HTERT RPE-1 (cell line): ENCODE data around the gene MOV10L1.

Experiments
- in situ Hi-C: fragments of 300-500 bp; cut with MboI; formaldehyde crosslinking; loops from 4 replicates; pipeline ENCODE4 v1.14.3; 2020; ENCODE audit warnings: low sequenced_read_pairs

Gene MOV10L1

GRCh38 chr22:50184902-50185374 lies 95.1 kb downstream of the MOV10L1 start:
- in situ Hi-C loops, result no loop called here

GRCh38 chr22:50185375-50186087 lies 95.7 kb downstream of the MOV10L1 start, which contains the start of gene TRABD:
Gene TRABD, plus strand, starts transcription at chr22:50185913. Its CDS starts 7,148 bp downstream, at chr22:50193061.
- in situ Hi-C loops, result no loop called here

GRCh38 chr22:50186181-50186714 lies 96.4 kb downstream of the MOV10L1 start:
- in situ Hi-C loops, result no loop called here

- in situ Hi-C loops, result no loop called here
These were observed 97.1 kb downstream of the MOV10L1 start for GRCh38 chr22:50186761-50187523.

- in situ Hi-C loops, result no loop called here
These were observed 98.5 kb downstream of the MOV10L1 start for GRCh38 chr22:50188356-50188755.

- in situ Hi-C loops, result no loop called here
These were observed 99.5 kb downstream of the MOV10L1 start for GRCh38 chr22:50189184-50189848.

GRCh38 chr22:50189849-50190181 lies 100.0 kb downstream of the MOV10L1 start:
- in situ Hi-C loops, result no loop called here

GRCh38 chr22:50190182-50190940 lies 100.6 kb downstream of the MOV10L1 start:
- in situ Hi-C loops, result no loop called here

GRCh38 chr22:50190941-50191741 lies 101.3 kb downstream of the MOV10L1 start:
- in situ Hi-C loops, result no loop called here

GRCh38 chr22:50192436-50193204 lies 102.8 kb downstream of the MOV10L1 start:
- in situ Hi-C loops, result no loop called here

GRCh38 chr22:50193621-50194020 lies 103.8 kb downstream of the MOV10L1 start:
- in situ Hi-C loops, result no loop called here

GRCh38 chr22:50194037-50194805 lies 104.4 kb downstream of the MOV10L1 start:
- in situ Hi-C loops, result no loop called here

- in situ Hi-C loops, result no loop called here
These were observed 106.5 kb downstream of the MOV10L1 start for GRCh38 chr22:50196256-50196655.

GRCh38 chr22:50197000-50197800 lies 107.4 kb downstream of the MOV10L1 start:
- in situ Hi-C loops, result no loop called here

- in situ Hi-C loops, result no loop called here
These were observed 108.2 kb downstream of the MOV10L1 start for GRCh38 chr22:50197856-50198623.

GRCh38 chr22:50198624-50199017 lies 108.8 kb downstream of the MOV10L1 start:
- in situ Hi-C loops, result no loop called here

- in situ Hi-C loops, result no loop called here
These were observed 109.5 kb downstream of the MOV10L1 start for GRCh38 chr22:50199251-50199721.
